Common myeloid progenitor, CD34-positive (primary cell): ENCODE results near the gene CACUL1.

Source experiments
- CTCF ChIA-PET: fragments of 350-600 bp; sonication (Branson Sonifier 250); formaldehyde crosslinking; loops from one replicate; lab custom pipeline; 2021; ENCODE audit warnings: antibody characterized with exemption; lab: Charles Lee
- POLR2A ChIA-PET: fragments of 350-600 bp; sonication (Branson Sonifier 250); formaldehyde crosslinking; loops from one replicate; lab custom pipeline; 2021; ENCODE audit warnings: antibody characterized with exemption; lab: Charles Lee
- DNase-seq, 3 donors: peaks; one replicate each; pipeline versions ENCODE4 v3.0.0 to v3.0.0-alpha.2; 2013
- H3K27ac ChIP-seq, 2 experiments: 1 replicate in 1 of 2; 2 replicates in 1 of 2; pipeline ENCODE4 v1.7.0; 2013; ENCODE audit warnings: inconsistent platforms in 2 of 2, low read length in 2 of 2, mild to moderate bottlenecking in 2 of 2, low read depth in 1 of 2, moderate library complexity in 1 of 2; ENCODE audit not compliant: severe bottlenecking in 2 of 2, insufficient read depth in 1 of 2, poor library complexity in 1 of 2
- H3K27me3 ChIP-seq, 5 experiments: replicated peaks in 2 of 5; 1 replicate in 3 of 5; 2 replicates in 2 of 5; pipeline versions ENCODE4 v1.6.1 to v1.7.0; 2013; ENCODE audit warnings: low read length in 4 of 5, mild to moderate bottlenecking in 2 of 5, moderate library complexity in 2 of 5, inconsistent platforms in 1 of 5; ENCODE audit not compliant: insufficient read depth in 5 of 5, control insufficient read depth in 4 of 5
- H3K36me3 ChIP-seq, 4 experiments: 1 replicate in 2 of 4; 2 replicates in 2 of 4; pipeline versions ENCODE4 v1.6.1 to v1.7.0; 2013; ENCODE audit warnings: low read length in 3 of 4, control low read depth in 1 of 4, mild to moderate bottlenecking in 1 of 4; ENCODE audit not compliant: control insufficient read depth in 4 of 4, insufficient read depth in 4 of 4
- H3K4me1 ChIP-seq, 4 experiments: 1 replicate in 3 of 4; 2 replicates in 1 of 4; pipeline versions ENCODE4 v1.6.1 to v1.7.1; 2013; ENCODE audit warnings: low read length in 3 of 4, mild to moderate bottlenecking in 3 of 4, control low read depth in 1 of 4, inconsistent platforms in 1 of 4, moderate library complexity in 1 of 4; ENCODE audit not compliant: control insufficient read depth in 4 of 4, insufficient read depth in 4 of 4; ENCODE audit errors: control extremely low read depth in 1 of 4
- H3K4me3 ChIP-seq, 7 experiments: 1 replicate in 4 of 7; 2 replicates in 3 of 7; pipeline versions ENCODE4 v1.5.1 to v1.7.0; 2013; ENCODE audit warnings: mild to moderate bottlenecking in 7 of 7, low read length in 6 of 7, moderate library complexity in 6 of 7, inconsistent platforms in 2 of 7, low read depth in 2 of 7, control low read depth in 1 of 7; ENCODE audit not compliant: insufficient read depth in 4 of 7, control insufficient read depth in 1 of 7; ENCODE audit errors: extremely low read depth in 1 of 7
- H3K9me3 ChIP-seq, 5 experiments: 1 replicate in 4 of 5; 2 replicates in 1 of 5; pipeline versions ENCODE4 v1.6.1 to v1.7.1; 2013; ENCODE audit warnings: low read length in 4 of 5, mild to moderate bottlenecking in 2 of 5, inconsistent platforms in 1 of 5, low read depth in 1 of 5, moderate library complexity in 1 of 5; ENCODE audit not compliant: control insufficient read depth in 4 of 5, insufficient read depth in 2 of 5; ENCODE audit errors: control extremely low read depth in 1 of 5
- WGBS: methylation state at CpG from one replicate; pipeline ENCODE4 v1.1.5; 2013; ENCODE audit not compliant: insufficient coverage; 5-methylcytosine and 5-hydroxymethylcytosine counted together

The CACUL1 gene

GRCh38 chr10:118668228-118668952 lies 86.4 kb downstream of the CACUL1 start:
- CTCF ChIA-PET = interaction anchor here (1.9 kb wide), 1 partner anchor 100 kb away, joined by 7 read pairs; no protein-coding TSS in a partner anchor
- no peak for DNase-seq
- POLR2A ChIA-PET = no interaction called here
- H3K9me3 ChIP-seq = no peaks in the 10 kb centered on the region
- H3K27ac ChIP-seq = no peak overlapping the region
- no peak overlapping the region for H3K4me3 ChIP-seq
- WGBS = 72% methylated on average over 8 of the region's 9 CpGs
- no peaks in the 10 kb centered on the region for H3K36me3 ChIP-seq
- peaks cover 0 to 25% (median 20%) of the 10 kb centered on the region in 4 experiments for H3K4me1 ChIP-seq
- peaks cover 0 to 71% (median 17%) of the 10 kb centered on the region in 5 experiments for H3K27me3 ChIP-seq

DNA sequence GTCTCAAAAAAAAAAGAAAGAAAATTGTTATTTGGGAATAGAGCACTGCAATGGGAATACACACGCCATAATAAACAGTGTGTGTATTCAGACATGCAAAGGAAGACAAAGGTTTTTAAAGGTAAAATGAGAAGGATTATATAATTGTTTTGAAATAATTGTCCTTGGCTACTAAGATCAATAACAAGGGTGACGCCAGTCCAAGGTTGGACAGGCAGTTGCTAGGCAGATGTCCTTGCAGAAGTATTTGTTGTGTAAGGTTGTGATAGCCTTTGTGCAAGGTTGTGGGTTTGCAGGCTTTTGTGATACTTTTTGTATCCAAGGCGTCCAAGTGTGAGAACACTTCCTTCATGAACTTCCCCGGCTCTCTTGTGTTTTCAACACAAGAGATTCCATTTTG lies 87.0 kb downstream of the CACUL1 start:
- Histone ChIP-seq H3K27ac (no peak overlapping the region), H3K9me3 (peaks cover 0 to 3% (median 0%) of the 10 kb centered on the region in 5 experiments), H3K36me3 (no peaks in the 10 kb centered on the region), H3K4me1 (peaks cover 0 to 25% (median 20%) of the 10 kb centered on the region in 4 experiments), H3K4me3 (no peak overlapping the region), H3K27me3 (peaks cover 0 to 74% (median 20%) of the 10 kb centered on the region in 5 experiments)
- 95% methylated on average over 2 of the region's 4 CpGs for WGBS
- CTCF ChIA-PET = interaction anchor here (1.9 kb wide), 1 partner anchor 99 kb away, joined by 7 read pairs; no protein-coding TSS in a partner anchor
- POLR2A ChIA-PET = no interaction called here
- no peak for DNase-seq

DNA sequence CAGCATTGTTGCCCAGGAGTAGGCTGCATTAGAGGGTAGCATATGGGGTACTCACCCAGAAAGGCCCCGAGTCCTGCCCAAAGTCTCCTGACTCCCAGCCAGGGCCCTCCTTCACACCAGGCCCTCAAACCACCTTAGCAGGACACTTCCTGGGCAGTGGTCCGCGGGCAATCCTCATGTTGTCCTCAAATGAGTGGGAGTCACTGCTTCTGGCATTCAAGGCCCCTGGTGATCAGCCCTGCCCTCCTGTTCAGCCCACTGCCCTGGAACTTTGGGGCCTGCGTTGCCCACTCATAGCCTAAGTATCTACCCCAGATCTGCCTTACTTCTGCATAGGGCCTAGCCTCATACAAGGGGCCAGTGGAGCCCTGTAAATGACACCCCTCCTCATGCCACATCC lies 88.4 kb downstream of the CACUL1 start:
- ChIA-PET CTCF (interaction anchor here (0.6 kb wide), 1 partner anchor 119 kb away, joined by 3 read pairs; no protein-coding TSS in a partner anchor), POLR2A (no interaction called here)
- Histone ChIP-seq H3K4me3 (no peak overlapping the region), H3K27me3 (peaks cover 0 to 71% (median 20%) of the 10 kb centered on the region in 5 experiments), H3K4me1 (peaks cover 0 to 25% (median 20%) of the 10 kb centered on the region in 4 experiments), H3K27ac (no peak overlapping the region), H3K36me3 (no peaks in the 10 kb centered on the region), H3K9me3 (peaks cover 0 to 13% (median 0%) of the 10 kb centered on the region in 5 experiments)
- DNase-seq = no peak
- WGBS = 96% methylated on average over 4 of the region's 4 CpGs

GRCh38 chr10:118664321-118664720 lies 90.4 kb downstream of the CACUL1 start:
- no peaks in the 10 kb centered on the region for H3K36me3 ChIP-seq
- CTCF ChIA-PET = interaction anchor here (1.2 kb wide), 3 partner anchors 9 to 57 kb away, joined by 3 to 4 read pairs (median 3); no protein-coding TSS in a partner anchor
- no peak overlapping the region for H3K27ac ChIP-seq
- POLR2A ChIA-PET = no interaction called here
- peaks cover 0 to 20% (median 2%) of the 10 kb centered on the region in 5 experiments for H3K9me3 ChIP-seq
- no peak for DNase-seq
- no peak overlapping the region for H3K4me3 ChIP-seq
- peaks cover 0 to 63% (median 20%) of the 10 kb centered on the region in 5 experiments for H3K27me3 ChIP-seq
- 83% methylated on average over 4 of the region's 6 CpGs for WGBS
- H3K4me1 ChIP-seq = peaks cover 0 to 11% (median 10%) of the 10 kb centered on the region in 4 experiments

GRCh38 chr10:118663176-118663575 lies 91.6 kb downstream of the CACUL1 start:
- Histone ChIP-seq H3K27ac (no peak overlapping the region), H3K27me3 (peaks cover 0 to 63% (median 20%) of the 10 kb centered on the region in 5 experiments), H3K9me3 (peaks cover 0 to 27% (median 2%) of the 10 kb centered on the region in 5 experiments), H3K36me3 (no peaks in the 10 kb centered on the region), H3K4me3 (no peak overlapping the region), H3K4me1 (no peaks in the 10 kb centered on the region)
- POLR2A ChIA-PET = no interaction called here
- DNase-seq = no peak
- CTCF ChIA-PET = no interaction called here
- 100% methylated on average over 1 of the region's 3 CpGs for WGBS

- no peak overlapping the region for H3K27ac ChIP-seq
- ChIA-PET POLR2A (no interaction called here), CTCF (no interaction called here)
- H3K9me3 ChIP-seq = peaks cover 0 to 28% (median 2%) of the 10 kb centered on the region in 5 experiments
- H3K27me3 ChIP-seq = peaks cover 0 to 57% (median 15%) of the 10 kb centered on the region in 5 experiments
- no peak for DNase-seq
- WGBS = 100% methylated on average over 2 of the region's 4 CpGs
- no peak overlapping the region for H3K4me3 ChIP-seq
- no peaks in the 10 kb centered on the region for H3K4me1 ChIP-seq
- no peaks in the 10 kb centered on the region for H3K36me3 ChIP-seq
These were observed 92.3 kb downstream of the CACUL1 start for GRCh38 chr10:118662228-118663035.
